Stimulated activated CD4-positive, alpha-beta T cell treated with anti-CD3 and anti-CD28 coated beads, TNF-alpha, amount 100 ng/mL, for 4 hours (primary cell): ENCODE measurements around the gene MRPL43.
"Not testable (repeated sequence)": the region's sequence is repeated elsewhere in the genome, so short reads cannot be mapped to it uniquely, and the experiment has no call there.

Experiments
- DNase-seq, 3 experiments: peaks; one replicate each; pipeline ENCODE4 v3.0.0-alpha.2; 2020; ENCODE audit warnings: low read depth in 3 of 3

MRPL43 gene

GRCh38 chr10:100983868-100984671, 3.2 kb downstream of the MRPL43 start:
- no peak for DNase-seq

- no peak for DNase-seq
Observed at GRCh38 chr10:100982916-100983830, 4.1 kb downstream of the MRPL43 start.

- no peak for DNase-seq
Observed at GRCh38 chr10:100981178-100981772, 6.0 kb downstream of the MRPL43 start.

- DNase-seq, result no peak
Observed at GRCh38 chr10:100980711-100981110, 6.6 kb downstream of the MRPL43 start.

GRCh38 chr10:100980311-100980710, 7.0 kb downstream of the MRPL43 start:
- no peak for DNase-seq

GRCh38 chr10:100979791-100980272, 7.5 kb downstream of the MRPL43 start:
- DNase-seq, result no peak

GRCh38 chr10:100978901-100979195, 8.4 kb downstream of the MRPL43 start:
- DNase-seq, result no peak

GRCh38 chr10:100978121-100978900, 9.0 kb downstream of the MRPL43 start:
- DNase-seq, result no peak

- DNase-seq, result no peak
Observed at GRCh38 chr10:100977436-100977835, 9.9 kb downstream of the MRPL43 start.

- no peak for DNase-seq
Observed at GRCh38 chr10:100976906-100977305, 10.4 kb downstream of the MRPL43 start.

- DNase-seq, result not testable (repeated sequence)
Observed at GRCh38 chr10:100975397-100975796, 11.9 kb downstream of the MRPL43 start.

GRCh38 chr10:100972904-100973535, 14.3 kb downstream of the MRPL43 start:
- no peak for DNase-seq

- DNase-seq, result no peak
Observed at GRCh38 chr10:100972115-100972903, 15.0 kb downstream of the MRPL43 start.

- no peak for DNase-seq
Observed at GRCh38 chr10:100970914-100971811, 16.1 kb downstream of the MRPL43 start.

- peak in 1 of 3 experiments; percentile 17 for DNase-seq
Observed at GRCh38 chr10:100970076-100970913, 17.0 kb downstream of the MRPL43 start.

GRCh38 chr10:100969187-100970075, 17.9 kb downstream of the MRPL43 start, which contains the start of gene SEMA4G:
TSS of gene SEMA4G (plus strand) at chr10:100969504. CDS start at chr10:100972913, 3,409 bp downstream.
- peak in 1 of 3 experiments; percentile 19 for DNase-seq

GRCh38 chr10:100968863-100969186, 18.5 kb downstream of the MRPL43 start:
- DNase-seq, result no peak
